Measurements from ENCODE around the gene FANCM.
A peak's percentile ranks its signal among the peaks of the same experiment; 100 is the strongest.

Gene FANCM

GRCh38 chr14:45246691-45247090 lies 111.0 kb downstream of the FANCM start:
- Mint-ChIP-seq H3K9me3 (no peaks in the 10 kb centered on the region), H3K36me3 (peaks cover 17% of the 10 kb centered on the region), H3K4me1 (peaks cover 16% of the 10 kb centered on the region), H3K27ac (no peak overlapping the region), H3K4me3 (no peak overlapping the region)
- ATAC-seq, result peak; percentile 91
- no peak for DNase-seq (ENCODE audit: low spot score in 2 of 2)

DNA sequence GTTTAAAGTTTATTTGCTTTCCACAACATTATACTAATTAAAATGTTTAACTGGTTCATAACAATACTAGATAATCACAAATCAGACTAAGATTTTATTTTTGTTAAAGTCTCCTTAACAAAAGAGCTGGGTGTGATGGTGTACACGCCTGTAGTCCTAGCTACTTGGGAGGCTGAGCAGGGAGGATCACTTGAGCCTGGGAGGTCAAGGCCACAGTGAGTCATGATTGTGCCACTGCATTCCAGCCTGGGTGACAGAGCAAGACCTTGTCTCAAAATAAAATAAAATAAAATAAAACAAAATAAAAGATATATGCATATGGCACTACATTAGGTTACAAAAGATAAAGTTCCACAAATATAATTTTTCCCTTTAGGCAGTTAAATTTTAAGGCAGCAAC lies 111.7 kb downstream of the FANCM start:
- Mint-ChIP-seq H3K27ac (no peak overlapping the region), H3K4me3 (no peak overlapping the region), H3K4me1 (peaks cover 16% of the 10 kb centered on the region), H3K36me3 (peaks cover 15% of the 10 kb centered on the region), H3K9me3 (no peaks in the 10 kb centered on the region)
- DNase-seq (ENCODE audit: low spot score in 2 of 2), result no peak
- no peak for ATAC-seq

DNA sequence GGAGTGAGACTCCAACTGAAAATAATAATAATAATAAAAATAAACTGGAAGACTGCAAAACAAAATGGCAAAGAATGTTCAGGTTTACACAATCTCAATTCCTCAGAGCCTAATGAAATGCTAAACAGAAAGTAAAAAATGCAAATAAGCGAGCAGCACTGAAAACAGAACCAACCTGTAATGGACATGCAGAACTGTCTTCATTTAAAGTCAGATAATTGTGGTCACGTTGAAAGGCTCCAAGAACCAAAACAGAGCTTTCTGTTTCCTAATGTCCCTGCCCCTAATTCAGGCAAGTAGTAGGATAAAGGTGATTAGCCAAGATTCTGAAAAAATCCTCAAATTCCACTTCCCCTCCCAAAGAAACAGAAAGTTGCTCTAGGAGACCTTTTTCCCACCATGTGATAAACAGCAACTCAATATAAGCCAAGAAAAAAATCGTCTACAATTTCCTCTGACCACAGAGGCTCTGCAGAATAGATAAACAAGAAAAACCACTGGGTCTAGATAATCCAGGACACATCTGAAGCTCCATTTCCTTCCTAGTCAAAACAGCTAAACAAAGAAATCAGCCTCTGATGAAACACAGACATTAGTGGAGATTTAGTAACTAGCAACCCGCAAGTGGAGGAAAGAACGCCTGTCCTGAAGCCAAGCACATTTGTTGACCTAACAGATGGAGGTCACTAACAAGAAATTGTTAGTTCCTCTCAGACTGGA lies 114.3 kb downstream of the FANCM start:
- DNase-seq (ENCODE audit: low spot score in 2 of 2) (no peak), ATAC-seq (no peak)
- Mint-ChIP-seq H3K36me3 (peaks cover 18% of the 10 kb centered on the region), H3K4me3 (peak overlapping the region; percentile 83), H3K27ac (peak overlapping the region; percentile 77), H3K9me3 (no peaks in the 10 kb centered on the region), H3K4me1 (peaks cover 16% of the 10 kb centered on the region)
